Omental fat pad (tissue), 4 donors: ENCODE measurements around the gene TDRD10. TPM values are rescaled to one million over a fixed set of nuclear protein-coding genes. Genes with fewer than 3 reads are reported as not detected.

Source experiments
- ATAC-seq: fragments of 150-250 bp; one replicate; pipeline ENCODE4 v1.9.1; 2016; ENCODE audit warnings: mild to moderate bottlenecking, moderate library complexity; ENCODE audit not compliant: low FRiP score
- DNase-seq: peaks from one replicate; pipeline ENCODE4 v3.0.0-alpha.2; 2019; ENCODE audit warnings: low spot score
- CTCF ChIP-seq, 3 donors: fragments of 450-650 bp; IDR thresholded peaks; one replicate each; pipeline ENCODE4 v1.5.1; 2016 to 2017; ENCODE audit warnings: antibody characterized with exemption in 3 of 3, mild to moderate bottlenecking in 3 of 3, moderate library complexity in 2 of 3
- total RNA-seq, 4 donors: library from RNA; depleted of rRNA; stranded (reverse); fragments of >200 nt; gene quantifications; one replicate each; pipeline ENCODE4 v1.1.0, GENCODE V29; 2016

TDRD10 gene
- total RNA-seq, 4 donors from 2014 or later, result 6.4 to 15.3 (median 7.7) TPM

- ATAC-seq, result peak; percentile 62
These were observed 44.4 kb downstream of the TDRD10 start for GRCh38 chr1:154546264-154547063.

GRCh38 chr1:154547105-154547732, 45.2 kb downstream of the TDRD10 start:
- ATAC-seq (no peak), DNase-seq (no peak)
- TF ChIP-seq CTCF (IDR thresholded peaks at IDR 0.05), result no peak

More at GRCh38 chr1:154546264-154547063, 44.4 kb downstream of the TDRD10 start:
- TF ChIP-seq CTCF (IDR thresholded peaks at IDR 0.05), result peak in 1 of 3 donors; percentile 16
- DNase-seq, result no peak

GRCh38 chr1:154548028-154548427, 46.0 kb downstream of the TDRD10 start:
- DNase-seq, result no peak
- no peak for ATAC-seq
- no peak for TF ChIP-seq CTCF (IDR thresholded peaks at IDR 0.05)

- no peak for ATAC-seq
- no peak for TF ChIP-seq CTCF (IDR thresholded peaks at IDR 0.05)
- no peak for DNase-seq
These were observed 47.3 kb downstream of the TDRD10 start for GRCh38 chr1:154549202-154549770.

- no peak for ATAC-seq
- DNase-seq, result no peak
- no peak for TF ChIP-seq CTCF (IDR thresholded peaks at IDR 0.05)
These were observed 48.1 kb downstream of the TDRD10 start for GRCh38 chr1:154550070-154550469.

- TF ChIP-seq CTCF (IDR thresholded peaks at IDR 0.05), result no peak
- no peak for ATAC-seq
- DNase-seq, result no peak
These were observed 48.6 kb downstream of the TDRD10 start for GRCh38 chr1:154550657-154551056.
